HepG2 (cell line): ENCODE results near the gene ERV3-1. TPM values are rescaled to one million over a fixed set of nuclear protein-coding genes. Genes with fewer than 3 reads are reported as not detected.

Experiments used
- HNF4G ChIP-seq, 2 experiments: sonication (generic) in 1 of 2; formaldehyde crosslinking in 1 of 2; IDR thresholded peaks; 2 replicates each; pipeline versions ENCODE4 v1.4.0 to v1.6.1; 2011 to 2020; ENCODE audit warnings: borderline replicate concordance in 2 of 2, low read depth in 2 of 2, mild to moderate bottlenecking in 2 of 2, low read length in 1 of 2, missing genetic modification reagents in 1 of 2, moderate library complexity in 1 of 2
- KDM1A ChIP-seq: IDR thresholded peaks from 2 replicates; pipeline ENCODE4 v1.6.1; 2016; ENCODE audit warnings: missing compliant biosample characterization
- MBD4 ChIP-seq: IDR thresholded peaks from 2 replicates; pipeline ENCODE4 v1.6.1; 2012; ENCODE audit warnings: low read length, inconsistent platforms, borderline replicate concordance
- MTA1 ChIP-seq: sonication (generic); formaldehyde crosslinking; IDR thresholded peaks from 2 replicates; pipeline ENCODE4 v1.4.0; 2020; ENCODE audit warnings: missing genetic modification reagents, mild to moderate bottlenecking, borderline replicate concordance
- NPAS2 ChIP-seq: sonication (generic); formaldehyde crosslinking; IDR thresholded peaks from 2 replicates; pipeline ENCODE4 v1.8.0; 2022; ENCODE audit warnings: mild to moderate bottlenecking, missing genetic modification reagents, borderline replicate concordance
- ONECUT2 ChIP-seq: sonication (generic); formaldehyde crosslinking; IDR thresholded peaks from 2 replicates; pipeline ENCODE4 v1.4.0; 2020; ENCODE audit warnings: missing genetic modification reagents
- POLR2AphosphoS5 ChIP-seq: IDR thresholded peaks from 2 replicates; pipeline ENCODE4 v1.6.1; 2012; ENCODE audit warnings: low read depth, low read length
- REXO4 ChIP-seq: sonication (generic); formaldehyde crosslinking; IDR thresholded peaks from 2 replicates; pipeline ENCODE4 v1.8.0; 2022; ENCODE audit warnings: missing genetic modification reagents, mild to moderate bottlenecking, borderline replicate concordance
- SRY ChIP-seq: sonication (generic); formaldehyde crosslinking; IDR thresholded peaks from 2 replicates; pipeline ENCODE4 v1.8.0; 2022; ENCODE audit warnings: mild to moderate bottlenecking, missing genetic modification reagents
- ZBTB7A ChIP-seq: sonication (generic); formaldehyde crosslinking; IDR thresholded peaks from 2 replicates; pipeline ENCODE4 v1.8.0; 2022; ENCODE audit warnings: mild to moderate bottlenecking, missing genetic modification reagents
- ZMYM3 ChIP-seq: sonication (generic); formaldehyde crosslinking; IDR thresholded peaks from 2 replicates; pipeline ENCODE4 v1.5.1; 2020; ENCODE audit warnings: mild to moderate bottlenecking, missing genetic modification reagents
- ZNF343 ChIP-seq: sonication (generic); formaldehyde crosslinking; IDR thresholded peaks from 2 replicates; pipeline ENCODE4 v1.4.0; 2020; ENCODE audit warnings: mild to moderate bottlenecking, missing genetic modification reagents
- ZNF468 ChIP-seq: sonication (generic); formaldehyde crosslinking; IDR thresholded peaks from 2 replicates; pipeline ENCODE4 v1.8.0; 2022; ENCODE audit warnings: mild to moderate bottlenecking, moderate library complexity, missing genetic modification reagents
- ZNF772 ChIP-seq: sonication (generic); formaldehyde crosslinking; IDR thresholded peaks from 2 replicates; pipeline ENCODE4 v1.5.0; 2020; ENCODE audit warnings: mild to moderate bottlenecking, missing genetic modification reagents
- polyA plus RNA-seq, 8 experiments: library from polyadenylated mRNA; depleted of rRNA in 3 of 8; stranded (reverse) in 7 of 8; unstranded in 1 of 8; fragments of >200 nt; fragmentation: Illumina TruSeq in 4 of 8; extraction: Trizol in 4 of 8; gene quantifications; 2 replicates each; pipeline versions ENCODE4 v1.2.1 to v1.2.3, GENCODE V29; 2011 to 2016; ENCODE audit warnings: low read depth in 4 of 8, missing spikeins in 1 of 8, mixed read lengths in 1 of 8; ENCODE audit not compliant: insufficient read depth in 1 of 8
- total RNA-seq, 5 experiments: library from RNA; depleted of rRNA; stranded (reverse); fragments of >200 nt; fragmentation: Illumina TruSeq; extraction: Trizol; gene quantifications; 2 replicates each; pipeline ENCODE4 v1.2.3, GENCODE V29; 2016; ENCODE audit warnings: low read depth in 1 of 5
- TF ChIP-seq, protein P1 (sequence below): sonication (generic); formaldehyde crosslinking; IDR thresholded peaks from 2 replicates; pipeline ENCODE4 v1.4.0; 2020; ENCODE audit warnings: missing genetic modification reagents, borderline replicate concordance
- TF ChIP-seq, protein P2 (sequence below): sonication (generic); formaldehyde crosslinking; IDR thresholded peaks from 2 replicates; pipeline ENCODE4 v1.5.0; 2020; ENCODE audit warnings: missing genetic modification reagents
- TF ChIP-seq, protein P3 (sequence below): sonication (generic); formaldehyde crosslinking; IDR thresholded peaks from 2 replicates; pipeline ENCODE4 v1.9.0; 2021; ENCODE audit warnings: missing genetic modification reagents, mild to moderate bottlenecking, borderline replicate concordance
- TF ChIP-seq, protein P4 (sequence below): IDR thresholded peaks from 2 replicates; pipeline ENCODE4 v1.6.1; 2016; ENCODE audit warnings: low read depth, borderline replicate concordance
- TF ChIP-seq, protein P5 (sequence below): sonication (generic); formaldehyde crosslinking; IDR thresholded peaks from 2 replicates; pipeline ENCODE4 v1.5.0; 2020; ENCODE audit warnings: mild to moderate bottlenecking, missing genetic modification reagents, moderate library complexity
- TF ChIP-seq, protein P6 (sequence below): sonication (generic); formaldehyde crosslinking; IDR thresholded peaks from 2 replicates; pipeline ENCODE4 v1.4.0; 2020; ENCODE audit warnings: mild to moderate bottlenecking, missing genetic modification reagents

Gene ERV3-1
- total and polyA plus RNA-seq, 2 of the 13 experiments (the other 11 are each of a cell fraction or from before 2014, with no cell fraction given) = 20.4 to 86.3 TPM

DNA sequence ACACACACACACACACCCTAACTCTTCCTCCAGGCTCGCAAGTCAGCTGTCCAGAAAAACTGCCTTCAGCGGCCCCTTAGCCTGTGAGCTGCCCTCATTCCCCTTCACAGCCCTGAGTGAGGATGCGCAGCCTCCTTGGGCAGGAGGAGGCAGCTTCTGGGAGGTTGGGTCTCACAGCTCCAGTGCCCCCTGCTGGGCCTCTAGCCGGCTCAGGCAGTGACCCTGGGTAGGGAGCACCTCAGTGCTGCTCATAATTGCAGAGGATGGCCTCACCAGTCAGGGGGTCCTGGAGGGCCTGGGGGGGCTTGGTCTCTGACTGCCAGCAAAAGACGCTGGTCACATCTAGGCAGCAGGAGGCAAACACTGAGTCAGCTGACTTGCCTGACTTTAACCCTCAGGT lies 59.7 kb downstream of the ERV3-1 start (continued):
- TF ChIP-seq, protein P1, sequence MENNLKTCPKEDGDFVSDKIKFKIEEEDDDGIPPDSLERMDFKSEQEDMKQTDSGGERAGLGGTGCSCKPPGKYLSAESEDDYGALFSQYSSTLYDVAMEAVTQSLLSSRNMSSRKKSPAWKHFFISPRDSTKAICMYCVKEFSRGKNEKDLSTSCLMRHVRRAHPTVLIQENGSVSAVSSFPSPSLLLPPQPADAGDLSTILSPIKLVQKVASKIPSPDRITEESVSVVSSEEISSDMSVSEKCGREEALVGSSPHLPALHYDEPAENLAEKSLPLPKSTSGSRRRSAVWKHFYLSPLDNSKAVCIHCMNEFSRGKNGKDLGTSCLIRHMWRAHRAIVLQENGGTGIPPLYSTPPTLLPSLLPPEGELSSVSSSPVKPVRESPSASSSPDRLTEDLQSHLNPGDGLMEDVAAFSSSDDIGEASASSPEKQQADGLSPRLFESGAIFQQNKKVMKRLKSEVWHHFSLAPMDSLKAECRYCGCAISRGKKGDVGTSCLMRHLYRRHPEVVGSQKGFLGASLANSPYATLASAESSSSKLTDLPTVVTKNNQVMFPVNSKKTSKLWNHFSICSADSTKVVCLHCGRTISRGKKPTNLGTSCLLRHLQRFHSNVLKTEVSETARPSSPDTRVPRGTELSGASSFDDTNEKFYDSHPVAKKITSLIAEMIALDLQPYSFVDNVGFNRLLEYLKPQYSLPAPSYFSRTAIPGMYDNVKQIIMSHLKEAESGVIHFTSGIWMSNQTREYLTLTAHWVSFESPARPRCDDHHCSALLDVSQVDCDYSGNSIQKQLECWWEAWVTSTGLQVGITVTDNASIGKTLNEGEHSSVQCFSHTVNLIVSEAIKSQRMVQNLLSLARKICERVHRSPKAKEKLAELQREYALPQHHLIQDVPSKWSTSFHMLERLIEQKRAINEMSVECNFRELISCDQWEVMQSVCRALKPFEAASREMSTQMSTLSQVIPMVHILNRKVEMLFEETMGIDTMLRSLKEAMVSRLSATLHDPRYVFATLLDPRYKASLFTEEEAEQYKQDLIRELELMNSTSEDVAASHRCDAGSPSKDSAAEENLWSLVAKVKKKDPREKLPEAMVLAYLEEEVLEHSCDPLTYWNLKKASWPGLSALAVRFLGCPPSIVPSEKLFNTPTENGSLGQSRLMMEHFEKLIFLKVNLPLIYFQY = no peak
- TF ChIP-seq, protein P2, sequence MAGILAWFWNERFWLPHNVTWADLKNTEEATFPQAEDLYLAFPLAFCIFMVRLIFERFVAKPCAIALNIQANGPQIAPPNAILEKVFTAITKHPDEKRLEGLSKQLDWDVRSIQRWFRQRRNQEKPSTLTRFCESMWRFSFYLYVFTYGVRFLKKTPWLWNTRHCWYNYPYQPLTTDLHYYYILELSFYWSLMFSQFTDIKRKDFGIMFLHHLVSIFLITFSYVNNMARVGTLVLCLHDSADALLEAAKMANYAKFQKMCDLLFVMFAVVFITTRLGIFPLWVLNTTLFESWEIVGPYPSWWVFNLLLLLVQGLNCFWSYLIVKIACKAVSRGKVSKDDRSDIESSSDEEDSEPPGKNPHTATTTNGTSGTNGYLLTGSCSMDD (CRISPR knock-in tag) = no peak
- TF ChIP-seq HNF4G (IDR thresholded peaks at IDR 0.05; ENCODE audit: borderline replicate concordance, low read depth, low read length) = no peak
- no peak for TF ChIP-seq HNF4G (CRISPR knock-in tag; IDR thresholded peaks at IDR 0.05; ENCODE audit: borderline replicate concordance, low read depth)
- 0 out of 2 replicates have a peak, but pooled peaks have one; percentile 3 for TF ChIP-seq ZNF343 (CRISPR knock-in tag)
- TF ChIP-seq, protein P3, sequence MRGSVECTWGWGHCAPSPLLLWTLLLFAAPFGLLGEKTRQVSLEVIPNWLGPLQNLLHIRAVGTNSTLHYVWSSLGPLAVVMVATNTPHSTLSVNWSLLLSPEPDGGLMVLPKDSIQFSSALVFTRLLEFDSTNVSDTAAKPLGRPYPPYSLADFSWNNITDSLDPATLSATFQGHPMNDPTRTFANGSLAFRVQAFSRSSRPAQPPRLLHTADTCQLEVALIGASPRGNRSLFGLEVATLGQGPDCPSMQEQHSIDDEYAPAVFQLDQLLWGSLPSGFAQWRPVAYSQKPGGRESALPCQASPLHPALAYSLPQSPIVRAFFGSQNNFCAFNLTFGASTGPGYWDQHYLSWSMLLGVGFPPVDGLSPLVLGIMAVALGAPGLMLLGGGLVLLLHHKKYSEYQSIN = no peak
- TF ChIP-seq MBD4 = no peak
- TF ChIP-seq, protein P4, sequence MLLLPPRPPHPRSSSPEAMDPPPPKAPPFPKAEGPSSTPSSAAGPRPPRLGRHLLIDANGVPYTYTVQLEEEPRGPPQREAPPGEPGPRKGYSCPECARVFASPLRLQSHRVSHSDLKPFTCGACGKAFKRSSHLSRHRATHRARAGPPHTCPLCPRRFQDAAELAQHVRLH = peak; percentile 30; the same call in 1 of the 2 replicates
- TF ChIP-seq SRY (CRISPR knock-in tag) = no peak
- no peak for TF ChIP-seq ONECUT2 (CRISPR knock-in tag)
- 0 out of 2 replicates have a peak, but pooled peaks have one; percentile 16 for TF ChIP-seq KDM1A
- TF ChIP-seq ZNF468 (CRISPR knock-in tag) = no peak
- TF ChIP-seq MTA1 (CRISPR knock-in tag) = no peak
- TF ChIP-seq ZMYM3 = peak; percentile 74
- TF ChIP-seq REXO4 (CRISPR knock-in tag) = no peak
- no peak for TF ChIP-seq ZNF772 (CRISPR knock-in tag)
- TF ChIP-seq, protein P5, sequence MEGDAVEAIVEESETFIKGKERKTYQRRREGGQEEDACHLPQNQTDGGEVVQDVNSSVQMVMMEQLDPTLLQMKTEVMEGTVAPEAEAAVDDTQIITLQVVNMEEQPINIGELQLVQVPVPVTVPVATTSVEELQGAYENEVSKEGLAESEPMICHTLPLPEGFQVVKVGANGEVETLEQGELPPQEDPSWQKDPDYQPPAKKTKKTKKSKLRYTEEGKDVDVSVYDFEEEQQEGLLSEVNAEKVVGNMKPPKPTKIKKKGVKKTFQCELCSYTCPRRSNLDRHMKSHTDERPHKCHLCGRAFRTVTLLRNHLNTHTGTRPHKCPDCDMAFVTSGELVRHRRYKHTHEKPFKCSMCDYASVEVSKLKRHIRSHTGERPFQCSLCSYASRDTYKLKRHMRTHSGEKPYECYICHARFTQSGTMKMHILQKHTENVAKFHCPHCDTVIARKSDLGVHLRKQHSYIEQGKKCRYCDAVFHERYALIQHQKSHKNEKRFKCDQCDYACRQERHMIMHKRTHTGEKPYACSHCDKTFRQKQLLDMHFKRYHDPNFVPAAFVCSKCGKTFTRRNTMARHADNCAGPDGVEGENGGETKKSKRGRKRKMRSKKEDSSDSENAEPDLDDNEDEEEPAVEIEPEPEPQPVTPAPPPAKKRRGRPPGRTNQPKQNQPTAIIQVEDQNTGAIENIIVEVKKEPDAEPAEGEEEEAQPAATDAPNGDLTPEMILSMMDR = peak; percentile 82
- TF ChIP-seq POLR2AphosphoS5 = no peak
- TF ChIP-seq, protein P6, sequence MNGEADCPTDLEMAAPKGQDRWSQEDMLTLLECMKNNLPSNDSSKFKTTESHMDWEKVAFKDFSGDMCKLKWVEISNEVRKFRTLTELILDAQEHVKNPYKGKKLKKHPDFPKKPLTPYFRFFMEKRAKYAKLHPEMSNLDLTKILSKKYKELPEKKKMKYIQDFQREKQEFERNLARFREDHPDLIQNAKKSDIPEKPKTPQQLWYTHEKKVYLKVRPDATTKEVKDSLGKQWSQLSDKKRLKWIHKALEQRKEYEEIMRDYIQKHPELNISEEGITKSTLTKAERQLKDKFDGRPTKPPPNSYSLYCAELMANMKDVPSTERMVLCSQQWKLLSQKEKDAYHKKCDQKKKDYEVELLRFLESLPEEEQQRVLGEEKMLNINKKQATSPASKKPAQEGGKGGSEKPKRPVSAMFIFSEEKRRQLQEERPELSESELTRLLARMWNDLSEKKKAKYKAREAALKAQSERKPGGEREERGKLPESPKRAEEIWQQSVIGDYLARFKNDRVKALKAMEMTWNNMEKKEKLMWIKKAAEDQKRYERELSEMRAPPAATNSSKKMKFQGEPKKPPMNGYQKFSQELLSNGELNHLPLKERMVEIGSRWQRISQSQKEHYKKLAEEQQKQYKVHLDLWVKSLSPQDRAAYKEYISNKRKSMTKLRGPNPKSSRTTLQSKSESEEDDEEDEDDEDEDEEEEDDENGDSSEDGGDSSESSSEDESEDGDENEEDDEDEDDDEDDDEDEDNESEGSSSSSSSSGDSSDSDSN (CRISPR knock-in tag) = no peak
- TF ChIP-seq ZBTB7A (CRISPR knock-in tag) = peak; percentile 40; the same call in 1 of the 2 replicates
- TF ChIP-seq NPAS2 (CRISPR knock-in tag) = no peak
